HepG2 (cell line): ENCODE measurements around the gene DRD3. TPM values are rescaled to one million over a fixed set of nuclear protein-coding genes. Genes with fewer than 3 reads are reported as not detected.

Experiments
- ATAC-seq: fragments of 200-7000 bp; cut with Tn5 transposase; 3 replicates; pipeline ENCODE4 v1.9.1; 2020; ENCODE audit warnings: mild to moderate bottlenecking, moderate library complexity
- BruUV-seq: library from RNA; stranded (reverse); fragments of 400-500 nt; replicated peaks from 2 replicates; lab custom pipeline; 2021; lab: Mats Ljungman, UMichigan
- CTCF ChIA-PET: fragments of 300-600 bp; formaldehyde crosslinking; extraction: SDS; loops from one replicate; lab custom pipeline; 2021; ENCODE audit warnings: low total read pairs, inconsistent platforms, low intra/inter-chr PET ratio; lab: Yijun Ruan, JAX
- POLR2A ChIA-PET: fragments of 350-600 bp; sonication (Branson Sonifier 250); formaldehyde crosslinking; loops from one replicate; lab custom pipeline; 2020; ENCODE audit warnings: antibody characterized with exemption, inconsistent platforms; lab: Yijun Ruan, JAX
- DNase-seq: peaks from one replicate; pipeline ENCODE4 v3.0.0-alpha.2; 2015; ENCODE audit warnings: low spot score
- FAIRE-seq: peaks from 3 replicates; lab custom pipeline; 2011; peaks lifted over from hg19 to GRCh38; lab: Jason Lieb, UNC
- H2AFZ ChIP-seq: one replicate; pipeline ENCODE4 v1.6.1; 2011; ENCODE audit warnings: low read length, inconsistent platforms
- H3K27ac ChIP-seq: fragments of 300-600 bp; 3 replicates; pipeline ENCODE4 v1.8.0; 2011; ENCODE audit warnings: mixed run types, mild to moderate bottlenecking, mixed read lengths, low read length, inconsistent platforms; ENCODE audit not compliant: insufficient read depth; ENCODE audit errors: extremely low read length
- H3K27me3 ChIP-seq, 2 experiments: fragments of 200-600 bp in 1 of 2; 2 replicates in 1 of 2; 3 replicates in 1 of 2; pipeline versions ENCODE4 v1.6.0 to v1.8.0; 2011; ENCODE audit warnings: low read length in 2 of 2, mild to moderate bottlenecking in 2 of 2, moderate library complexity in 2 of 2, inconsistent platforms in 1 of 2; ENCODE audit not compliant: insufficient read depth in 2 of 2, control insufficient read depth in 1 of 2
- H3K36me3 ChIP-seq, 2 experiments: fragments of 200-600 bp in 1 of 2; replicated peaks in 1 of 2; 2 replicates in 1 of 2; 3 replicates in 1 of 2; pipeline versions ENCODE4 v1.5.1 to v1.8.0; 2011; ENCODE audit warnings: low read length in 2 of 2, inconsistent platforms in 1 of 2; ENCODE audit not compliant: insufficient read depth in 2 of 2, control insufficient read depth in 1 of 2
- H3K4me1 ChIP-seq: 2 replicates; pipeline ENCODE4 v1.5.1; 2012; ENCODE audit warnings: low read length, inconsistent platforms; ENCODE audit not compliant: insufficient read depth
- H3K4me2 ChIP-seq: 2 replicates; pipeline ENCODE4 v1.6.0; 2011; ENCODE audit warnings: low read depth, low read length, inconsistent platforms
- H3K4me3 ChIP-seq, 3 experiments: fragments of 200-600 bp in 1 of 3; sonication (generic), shearing (Covaris generic) in 1 of 3; replicated peaks in 1 of 3; 2 replicates each; pipeline ENCODE4 v1.5.1; 2011 to 2016; ENCODE audit warnings: low read length in 3 of 3, inconsistent platforms in 2 of 3, low read depth in 2 of 3, mild to moderate bottlenecking in 2 of 3, control low read depth in 1 of 3, mixed read lengths in 1 of 3; ENCODE audit not compliant: insufficient read depth in 1 of 3
- H3K79me2 ChIP-seq: one replicate; pipeline ENCODE4 v1.6.1; 2011; ENCODE audit warnings: low read length, inconsistent platforms; ENCODE audit not compliant: insufficient read depth
- H3K9ac ChIP-seq: 2 replicates; pipeline ENCODE4 v1.6.0; 2011; ENCODE audit warnings: mild to moderate bottlenecking, low read depth, low read length, inconsistent platforms; ENCODE audit not compliant: insufficient read depth
- H3K9me3 ChIP-seq: 2 replicates; pipeline ENCODE4 v1.5.1; 2012; ENCODE audit warnings: mild to moderate bottlenecking, low read length
- H4K20me1 ChIP-seq: 2 replicates; pipeline ENCODE4 v1.6.0; 2011; ENCODE audit warnings: inconsistent platforms, mild to moderate bottlenecking, low read length, moderate library complexity; ENCODE audit not compliant: insufficient read depth
- CCAR2 ChIP-seq: fragments of 200-400 bp; formaldehyde crosslinking; optimal IDR thresholded peaks from 2 replicates; pipeline ENCODE3; 2018; ENCODE audit warnings: low read depth, mild to moderate bottlenecking, low read length, moderate library complexity
- MAF1 ChIP-seq: sonication (generic); formaldehyde crosslinking; IDR thresholded peaks from 2 replicates; pipeline ENCODE4 v1.5.0; 2020; ENCODE audit warnings: missing genetic modification reagents, borderline replicate concordance
- MTA3 ChIP-seq: sonication (generic); formaldehyde crosslinking; IDR thresholded peaks from 2 replicates; pipeline ENCODE4 v1.4.0; 2020; ENCODE audit warnings: missing genetic modification reagents
- NR2C2 ChIP-seq: sonication (generic); formaldehyde crosslinking; IDR thresholded peaks from 2 replicates; pipeline ENCODE4 v1.4.0; 2020; ENCODE audit warnings: missing genetic modification reagents, mild to moderate bottlenecking, moderate library complexity, borderline replicate concordance
- NR3C1 ChIP-seq: sonication (generic); formaldehyde crosslinking; IDR thresholded peaks from 2 replicates; pipeline ENCODE4 v1.4.0; 2020; ENCODE audit warnings: missing genetic modification reagents
- PAWR ChIP-seq: sonication (generic); formaldehyde crosslinking; IDR thresholded peaks from 2 replicates; pipeline ENCODE4 v1.4.0; 2020; ENCODE audit warnings: missing genetic modification reagents, mild to moderate bottlenecking, borderline replicate concordance
- SMARCE1 ChIP-seq: fragments of 450-650 bp; IDR thresholded peaks from 2 replicates; pipeline ENCODE4 v1.6.1; 2017; ENCODE audit warnings: borderline replicate concordance
- SP1 ChIP-seq, 2 experiments: fragments of 450-650 bp in 1 of 2; sonication (generic) in 1 of 2; formaldehyde crosslinking in 1 of 2; IDR thresholded peaks; 2 replicates each; pipeline versions ENCODE4 v1.4.0 to v1.6.1; 2016 to 2020; ENCODE audit warnings: missing genetic modification reagents in 1 of 2
- ZFP41 ChIP-seq: sonication (generic); formaldehyde crosslinking; IDR thresholded peaks from 2 replicates; pipeline ENCODE4 v1.4.0; 2020; ENCODE audit warnings: mild to moderate bottlenecking, missing genetic modification reagents, borderline replicate concordance
- ZNF329 ChIP-seq: sonication (generic); formaldehyde crosslinking; IDR thresholded peaks from 2 replicates; pipeline ENCODE4 v1.9.0; 2021; ENCODE audit warnings: low read depth, mild to moderate bottlenecking, missing genetic modification reagents
- ZNF337 ChIP-seq: sonication (generic); formaldehyde crosslinking; IDR thresholded peaks from 2 replicates; pipeline ENCODE4 v1.5.1; 2020; ENCODE audit warnings: missing genetic modification reagents, low read depth, mild to moderate bottlenecking, borderline replicate concordance
- WGBS: methylation state at CpG from one replicate; pipeline ENCODE4 v1.1.6; 2017; ENCODE audit warnings: low lambda C conversion rate; 5-methylcytosine and 5-hydroxymethylcytosine counted together
- in situ Hi-C: cut with HindIII; loops from 2 replicates; pipeline ENCODE4 v1.10.0; 2017; ENCODE audit warnings: low pct_unique_long_range_greater_than_20kb; ENCODE audit not compliant: extremely low pct_ligation_motif_present
- intact Hi-C: fragments of 100-400 bp; cut with micrococcal nuclease; formaldehyde crosslinking; loops from one replicate; pipeline ENCODE4 v1.10.0; 2022; ENCODE audit not compliant: unreplicated experiment
- polyA plus RNA-seq, 8 experiments: library from polyadenylated mRNA; depleted of rRNA in 3 of 8; stranded (reverse) in 7 of 8; unstranded in 1 of 8; fragments of >200 nt; fragmentation: Illumina TruSeq in 4 of 8; extraction: Trizol in 4 of 8; gene quantifications; 2 replicates each; pipeline versions ENCODE4 v1.2.1 to v1.2.3, GENCODE V29; 2011 to 2016; ENCODE audit warnings: low read depth in 4 of 8, missing spikeins in 1 of 8, mixed read lengths in 1 of 8; ENCODE audit not compliant: insufficient read depth in 1 of 8
- total RNA-seq, 5 experiments: library from RNA; depleted of rRNA; stranded (reverse); fragments of >200 nt; fragmentation: Illumina TruSeq; extraction: Trizol; gene quantifications; 2 replicates each; pipeline ENCODE4 v1.2.3, GENCODE V29; 2016; ENCODE audit warnings: low read depth in 1 of 5
- TF ChIP-seq, protein P1 (sequence below): sonication (generic); formaldehyde crosslinking; IDR thresholded peaks from 2 replicates; pipeline ENCODE4 v1.4.0; 2020; ENCODE audit warnings: mild to moderate bottlenecking, missing genetic modification reagents
- TF ChIP-seq, protein P2 (sequence below): sonication (generic); formaldehyde crosslinking; IDR thresholded peaks from 2 replicates; pipeline ENCODE4 v1.5.0; 2020; ENCODE audit warnings: mild to moderate bottlenecking, missing genetic modification reagents, borderline replicate concordance
- TF ChIP-seq, protein P3 (sequence below): sonication (generic); formaldehyde crosslinking; IDR thresholded peaks from 2 replicates; pipeline ENCODE4 v1.5.0; 2020; ENCODE audit warnings: missing genetic modification reagents

The DRD3 gene
- total and polyA plus RNA-seq, 2 of the 13 experiments (the other 11 are each of a cell fraction or from before 2014, with no cell fraction given): not detected

DNA sequence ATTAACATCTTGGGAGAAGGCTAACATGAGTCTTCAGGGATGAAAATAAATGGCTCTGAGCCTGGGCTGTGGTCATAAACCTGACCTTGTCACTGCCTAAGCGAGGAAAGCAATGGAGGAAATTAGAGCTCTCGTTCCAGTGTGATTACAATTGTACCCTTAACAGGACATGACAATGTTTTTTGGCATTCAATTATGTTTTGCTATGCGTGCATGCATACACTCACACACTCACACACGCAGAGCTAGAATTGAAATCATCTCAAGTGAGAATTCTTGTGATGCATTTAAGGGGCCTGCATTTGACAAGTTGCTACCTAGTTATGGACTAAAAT is 34.4 kb upstream of the DRD3 start (continued):
- TF ChIP-seq, protein P1, sequence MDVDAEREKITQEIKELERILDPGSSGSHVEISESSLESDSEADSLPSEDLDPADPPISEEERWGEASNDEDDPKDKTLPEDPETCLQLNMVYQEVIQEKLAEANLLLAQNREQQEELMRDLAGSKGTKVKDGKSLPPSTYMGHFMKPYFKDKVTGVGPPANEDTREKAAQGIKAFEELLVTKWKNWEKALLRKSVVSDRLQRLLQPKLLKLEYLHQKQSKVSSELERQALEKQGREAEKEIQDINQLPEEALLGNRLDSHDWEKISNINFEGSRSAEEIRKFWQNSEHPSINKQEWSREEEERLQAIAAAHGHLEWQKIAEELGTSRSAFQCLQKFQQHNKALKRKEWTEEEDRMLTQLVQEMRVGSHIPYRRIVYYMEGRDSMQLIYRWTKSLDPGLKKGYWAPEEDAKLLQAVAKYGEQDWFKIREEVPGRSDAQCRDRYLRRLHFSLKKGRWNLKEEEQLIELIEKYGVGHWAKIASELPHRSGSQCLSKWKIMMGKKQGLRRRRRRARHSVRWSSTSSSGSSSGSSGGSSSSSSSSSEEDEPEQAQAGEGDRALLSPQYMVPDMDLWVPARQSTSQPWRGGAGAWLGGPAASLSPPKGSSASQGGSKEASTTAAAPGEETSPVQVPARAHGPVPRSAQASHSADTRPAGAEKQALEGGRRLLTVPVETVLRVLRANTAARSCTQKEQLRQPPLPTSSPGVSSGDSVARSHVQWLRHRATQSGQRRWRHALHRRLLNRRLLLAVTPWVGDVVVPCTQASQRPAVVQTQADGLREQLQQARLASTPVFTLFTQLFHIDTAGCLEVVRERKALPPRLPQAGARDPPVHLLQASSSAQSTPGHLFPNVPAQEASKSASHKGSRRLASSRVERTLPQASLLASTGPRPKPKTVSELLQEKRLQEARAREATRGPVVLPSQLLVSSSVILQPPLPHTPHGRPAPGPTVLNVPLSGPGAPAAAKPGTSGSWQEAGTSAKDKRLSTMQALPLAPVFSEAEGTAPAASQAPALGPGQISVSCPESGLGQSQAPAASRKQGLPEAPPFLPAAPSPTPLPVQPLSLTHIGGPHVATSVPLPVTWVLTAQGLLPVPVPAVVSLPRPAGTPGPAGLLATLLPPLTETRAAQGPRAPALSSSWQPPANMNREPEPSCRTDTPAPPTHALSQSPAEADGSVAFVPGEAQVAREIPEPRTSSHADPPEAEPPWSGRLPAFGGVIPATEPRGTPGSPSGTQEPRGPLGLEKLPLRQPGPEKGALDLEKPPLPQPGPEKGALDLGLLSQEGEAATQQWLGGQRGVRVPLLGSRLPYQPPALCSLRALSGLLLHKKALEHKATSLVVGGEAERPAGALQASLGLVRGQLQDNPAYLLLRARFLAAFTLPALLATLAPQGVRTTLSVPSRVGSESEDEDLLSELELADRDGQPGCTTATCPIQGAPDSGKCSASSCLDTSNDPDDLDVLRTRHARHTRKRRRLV (CRISPR knock-in tag): no peak

DNA sequence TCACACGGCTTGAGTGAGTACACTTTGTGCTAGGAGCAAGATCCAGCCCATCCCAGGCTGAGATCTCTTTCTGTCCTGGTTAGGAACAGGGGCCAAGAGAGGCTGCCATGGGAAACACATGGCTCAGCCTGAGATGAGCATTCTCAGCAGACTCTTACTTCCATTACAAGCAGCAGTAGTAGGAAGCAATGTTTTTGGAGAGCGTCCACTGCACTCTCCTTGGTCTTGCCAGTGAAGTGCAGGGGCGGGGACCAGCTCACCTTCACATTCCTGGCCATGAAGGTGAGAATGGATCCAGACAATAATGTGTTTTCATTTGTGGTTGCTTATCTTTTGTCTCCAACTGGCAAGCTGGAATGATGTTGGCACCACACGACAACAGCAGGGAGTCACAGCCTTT is 33.8 kb upstream of the DRD3 start:
- intact Hi-C loops (no loop called here), in situ Hi-C loops (no loop called here)
- Histone ChIP-seq H2AFZ (no peak overlapping the region), H4K20me1 (no peaks in the 10 kb centered on the region), H3K79me2 (no peaks in the 10 kb centered on the region), H3K9ac (no peak overlapping the region), H3K4me3 (no peak overlapping the region), H3K9me3 (no peaks in the 10 kb centered on the region), H3K4me1 (no peaks in the 10 kb centered on the region), H3K27ac (no peak overlapping the region), H3K4me2 (no peak overlapping the region), H3K27me3 (peaks cover 0 to 4% of the 10 kb centered on the region in 2 experiments; a peak in 1 of 5 replicates), H3K36me3 (no peaks in the 10 kb centered on the region)
- ATAC-seq (no peak), FAIRE-seq (no peak), DNase-seq (no peak)
- no TSS peak for BruUV-seq
- 31% methylated on average over 4 of the region's 4 CpGs for WGBS
- POLR2A ChIA-PET: no interaction called here
- CTCF ChIA-PET: no interaction called here
- TF ChIP-seq PAWR (no peak), MTA3 (no peak), ZNF337 (CRISPR knock-in tag) (no peak), ZNF329 (CRISPR knock-in tag) (no peak), CCAR2 (no peak), NR3C1 (CRISPR knock-in tag) (no peak), SP1 (IDR thresholded peaks at IDR 0.05) (no peak), SP1 (CRISPR knock-in tag; IDR thresholded peaks at IDR 0.05) (no peak), MAF1 (no peak), ZFP41 (CRISPR knock-in tag) (no peak), SMARCE1 (no peak), NR2C2 (no peak)
- TF ChIP-seq, protein P2, sequence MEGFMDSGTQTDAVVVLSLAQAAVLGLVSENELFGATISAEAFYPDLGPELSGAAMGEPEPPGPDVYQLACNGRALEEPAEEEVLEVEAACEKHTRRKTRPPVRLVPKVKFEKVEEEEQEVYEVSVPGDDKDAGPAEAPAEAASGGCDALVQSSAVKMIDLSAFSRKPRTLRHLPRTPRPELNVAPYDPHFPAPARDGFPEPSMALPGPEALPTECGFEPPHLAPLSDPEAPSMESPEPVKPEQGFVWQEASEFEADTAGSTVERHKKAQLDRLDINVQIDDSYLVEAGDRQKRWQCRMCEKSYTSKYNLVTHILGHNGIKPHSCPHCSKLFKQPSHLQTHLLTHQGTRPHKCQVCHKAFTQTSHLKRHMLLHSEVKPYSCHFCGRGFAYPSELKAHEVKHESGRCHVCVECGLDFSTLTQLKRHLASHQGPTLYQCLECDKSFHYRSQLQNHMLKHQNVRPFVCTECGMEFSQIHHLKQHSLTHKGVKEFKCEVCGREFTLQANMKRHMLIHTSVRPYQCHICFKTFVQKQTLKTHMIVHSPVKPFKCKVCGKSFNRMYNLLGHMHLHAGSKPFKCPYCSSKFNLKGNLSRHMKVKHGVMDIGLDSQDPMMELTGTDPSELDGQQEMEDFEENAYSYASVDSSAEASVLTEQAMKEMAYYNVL (CRISPR knock-in tag): no peak
- TF ChIP-seq, protein P3, sequence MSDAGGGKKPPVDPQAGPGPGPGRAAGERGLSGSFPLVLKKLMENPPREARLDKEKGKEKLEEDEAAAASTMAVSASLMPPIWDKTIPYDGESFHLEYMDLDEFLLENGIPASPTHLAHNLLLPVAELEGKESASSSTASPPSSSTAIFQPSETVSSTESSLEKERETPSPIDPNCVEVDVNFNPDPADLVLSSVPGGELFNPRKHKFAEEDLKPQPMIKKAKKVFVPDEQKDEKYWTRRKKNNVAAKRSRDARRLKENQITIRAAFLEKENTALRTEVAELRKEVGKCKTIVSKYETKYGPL: no peak
